Stimulated activated CD8-positive, alpha-beta memory T cell treated with anti-CD3 and anti-CD28 coated beads, Interleukin-4, amount 100 ng/mL, for 48 hours (primary cell): ENCODE data around the gene KLRK1.
"Not testable (repeated sequence)": the region's sequence is repeated elsewhere in the genome, so short reads cannot be mapped to it uniquely, and the experiment has no call there.

Experiments
- DNase-seq: peaks from one replicate; pipeline ENCODE4 v3.0.0-alpha.2; 2020

Gene KLRK1

GRCh38 chr12:10387498-10387897 is 2.3 kb downstream of the KLRK1 start:
- DNase-seq: not testable (repeated sequence)

- no peak for DNase-seq
Measured at GRCh38 chr12:10386857-10387256, 3.0 kb downstream of the KLRK1 start.

- no peak for DNase-seq
Measured at GRCh38 chr12:10385166-10385613, 4.7 kb downstream of the KLRK1 start.

- DNase-seq: no peak
Measured at GRCh38 chr12:10384191-10384590, 5.7 kb downstream of the KLRK1 start.

GRCh38 chr12:10381928-10382628 is 7.8 kb downstream of the KLRK1 start:
- DNase-seq: peak; percentile 46

- peak; percentile 67 for DNase-seq
Measured at GRCh38 chr12:10378737-10379136, 11.1 kb downstream of the KLRK1 start.

- no peak for DNase-seq
Measured at GRCh38 chr12:10374624-10375018, 15.2 kb downstream of the KLRK1 start.

- peak; percentile 43 for DNase-seq
Measured at GRCh38 chr12:10372559-10372958, 17.3 kb downstream of the KLRK1 start.

- not testable (repeated sequence) for DNase-seq
Measured at GRCh38 chr12:10371893-10372535, 17.8 kb downstream of the KLRK1 start.

- DNase-seq: peak; percentile 36
Measured at GRCh38 chr12:10369557-10370415, 20.1 kb downstream of the KLRK1 start.

- peak; percentile 26 for DNase-seq
Measured at GRCh38 chr12:10368206-10369171, 21.4 kb downstream of the KLRK1 start.

GRCh38 chr12:10367714-10368113 is 22.1 kb downstream of the KLRK1 start:
- not testable (repeated sequence) for DNase-seq

GRCh38 chr12:10366875-10367274 is 23.0 kb downstream of the KLRK1 start:
- no peak for DNase-seq

- no peak for DNase-seq
Measured at GRCh38 chr12:10365696-10366405, 24.0 kb downstream of the KLRK1 start.

GRCh38 chr12:10364815-10365622 is 24.8 kb downstream of the KLRK1 start:
- DNase-seq: peak; percentile 67

- peak; percentile 58 for DNase-seq
Measured at GRCh38 chr12:10363914-10364814, 25.7 kb downstream of the KLRK1 start.

- DNase-seq: no peak
Measured at GRCh38 chr12:10363658-10363913, 26.3 kb downstream of the KLRK1 start.

- no peak for DNase-seq
Measured at GRCh38 chr12:10362828-10363657, 26.8 kb downstream of the KLRK1 start.

GRCh38 chr12:10362325-10362724 is 27.5 kb downstream of the KLRK1 start:
- DNase-seq: no peak
